Measurements from ENCODE around the gene HMGN4. TPM values are rescaled to one million over a fixed set of nuclear protein-coding genes. Genes with fewer than 3 reads are reported as not detected.
A peak's percentile ranks its signal among the peaks of the same experiment; 100 is the strongest.

The HMGN4 gene
- total and polyA plus RNA-seq, 2 of the 8 experiments (the other 6 are each of a cell fraction or from before 2014, with no cell fraction given) = 23.4 to 66.4 TPM

GRCh38 chr6:26550250-26550993 lies 12.3 kb downstream of the HMGN4 start (continued):
- TF ChIP-seq E2F6 (IDR thresholded peaks at IDR 0.05) = peak; percentile 75
- TF ChIP-seq PHF8 (conservative IDR thresholded peaks at IDR 0.05; ENCODE audit: low read depth, low read length) = peak; percentile 49
- TF ChIP-seq USF2 (IDR thresholded peaks at IDR 0.05; ENCODE audit: low read length) = no peak; the same call in 1 of the 2 replicates
- no peak for TF ChIP-seq JUN (IDR thresholded peaks at IDR 0.05; ENCODE audit: low read depth, low read length)
- no peak for TF ChIP-seq EZH2 (IDR thresholded peaks at IDR 0.05; ENCODE audit: low read depth, low read length, severe bottlenecking)
- no peak for TF ChIP-seq SRF (IDR thresholded peaks at IDR 0.05; ENCODE audit: low read depth, low read length)
- no peak for TF ChIP-seq MAX (IDR thresholded peaks at IDR 0.05)
- no peak; the same call in 1 of the 2 replicates for TF ChIP-seq RFX5 (IDR thresholded peaks at IDR 0.05; ENCODE audit: borderline replicate concordance, low read depth, low read length)
- peak; percentile 67 for TF ChIP-seq TAF1 (IDR thresholded peaks at IDR 0.05; ENCODE audit: low read depth, low read length)
- TF ChIP-seq SP2 (IDR thresholded peaks at IDR 0.05; ENCODE audit: low read length) = no peak
- TF ChIP-seq SP4 (IDR thresholded peaks at IDR 0.05; ENCODE audit: low read length) = 0 out of 2 replicates have a peak, but pooled peaks have one; percentile 24
- no peak for TF ChIP-seq GABPA (IDR thresholded peaks at IDR 0.05; ENCODE audit: borderline replicate concordance, insufficient read depth, low read length)
- TF ChIP-seq TCF12 (IDR thresholded peaks at IDR 0.05; ENCODE audit: low read depth, low read length) = no peak
- TF ChIP-seq BCL11A (IDR thresholded peaks at IDR 0.05; ENCODE audit: low read depth in 2 of 2, low read length in 2 of 2) = no peak
- no peak for TF ChIP-seq HDAC6 (IDR thresholded peaks at IDR 0.05; ENCODE audit: low read depth, low read length)
- TF ChIP-seq CTBP2 (IDR thresholded peaks at IDR 0.05; ENCODE audit: borderline replicate concordance, insufficient read depth, insufficient read length, low read length) = no peak
- no peak for TF ChIP-seq ATF3 (IDR thresholded peaks at IDR 0.05; ENCODE audit: insufficient read depth, low read depth, low read length)
- TF ChIP-seq CEBPB (IDR thresholded peaks at IDR 0.05; ENCODE audit: low read depth, low read length) = no peak
- TF ChIP-seq TBP (IDR thresholded peaks at IDR 0.05; ENCODE audit: low read depth, low read length) = peak; percentile 85
- no peak for TF ChIP-seq MAFK (IDR thresholded peaks at IDR 0.05; ENCODE audit: low read depth, low read length)
- TF ChIP-seq KDM5A (IDR thresholded peaks at IDR 0.05; ENCODE audit: low read length) = no peak
- no peak for TF ChIP-seq SIRT6 (IDR thresholded peaks at IDR 0.05; ENCODE audit: low read length)
- TF ChIP-seq CBX5 (IDR thresholded peaks at IDR 0.05; ENCODE audit: low read depth, low read length) = no peak
